ENCODE measurements around the gene PARVG.

Gene PARVG

GRCh38 chr22:44157916-44158618, 22.7 kb upstream of the PARVG start:
- no peak for DNase-seq

- DNase-seq: no peak
Observed at GRCh38 chr22:44158816-44159215, 21.9 kb upstream of the PARVG start.

- DNase-seq: no peak
Observed at GRCh38 chr22:44159221-44159620, 21.5 kb upstream of the PARVG start.

GRCh38 chr22:44159811-44160210, 20.9 kb upstream of the PARVG start:
- DNase-seq: no peak

GRCh38 chr22:44160421-44160820, 20.3 kb upstream of the PARVG start:
- no peak for DNase-seq

- DNase-seq: no peak
Observed at GRCh38 chr22:44161673-44162072, 19.1 kb upstream of the PARVG start.

GRCh38 chr22:44162960-44163359, 17.8 kb upstream of the PARVG start:
- no peak for DNase-seq

GRCh38 chr22:44163536-44163935, 17.2 kb upstream of the PARVG start:
- no peak for DNase-seq

GRCh38 chr22:44164031-44164430, 16.7 kb upstream of the PARVG start:
- DNase-seq: no peak

- no peak for DNase-seq
Observed at GRCh38 chr22:44165286-44165874, 15.3 kb upstream of the PARVG start.

GRCh38 chr22:44166498-44167276, 14.0 kb upstream of the PARVG start:
- DNase-seq: no peak

- DNase-seq: no peak
Observed at GRCh38 chr22:44167501-44167900, 13.2 kb upstream of the PARVG start.

- DNase-seq: no peak
Observed at GRCh38 chr22:44168206-44168605, 12.5 kb upstream of the PARVG start.

GRCh38 chr22:44170470-44170869, 10.3 kb upstream of the PARVG start:
- DNase-seq: no peak

GRCh38 chr22:44171561-44171960, 9.2 kb upstream of the PARVG start:
- DNase-seq: no peak

GRCh38 chr22:44172370-44173108, 8.2 kb upstream of the PARVG start:
- DNase-seq: no peak

- no peak for DNase-seq
Observed at GRCh38 chr22:44173154-44173553, 7.6 kb upstream of the PARVG start.

GRCh38 chr22:44175676-44176075, 5.0 kb upstream of the PARVG start:
- DNase-seq: no peak

- DNase-seq: no peak
Observed at GRCh38 chr22:44179196-44179988, 1.3 kb upstream of the PARVG start.

GRCh38 chr22:44179989-44180705, 578 bp upstream of the PARVG start:
- no peak for DNase-seq

- no peak for DNase-seq
Observed at GRCh38 chr22:44181033-44181911, 547 bp downstream of the PARVG start.
